ENCODE data around the gene ARHGAP6.
A peak's percentile ranks its signal among the peaks of the same experiment; 100 is the strongest.

The ARHGAP6 gene

DNA sequence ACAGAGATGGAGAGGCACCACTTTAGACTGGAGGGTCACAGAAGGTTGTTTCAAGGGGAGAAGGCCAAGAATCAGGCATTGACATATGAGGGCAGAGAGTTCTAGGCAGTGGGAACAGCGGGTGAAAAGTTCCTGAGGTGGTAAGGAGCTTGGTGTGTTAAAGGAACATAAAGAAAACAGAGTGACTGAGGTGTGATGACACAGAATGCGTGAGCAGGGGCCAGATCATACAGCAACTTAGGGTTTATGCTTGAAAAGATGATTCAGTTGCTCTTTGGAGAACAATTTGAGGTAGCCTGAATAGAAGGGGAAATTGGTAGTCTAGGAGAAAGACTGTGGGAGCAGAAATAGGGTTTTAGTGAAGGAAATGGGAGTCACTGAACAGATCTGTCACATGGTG, 193.3 kb downstream of the ARHGAP6 start:
- no peak for TF ChIP-seq ZFP3 (CRISPR knock-in tag; IDR thresholded peaks at IDR 0.05)
- no peak for TF ChIP-seq ZC3H10 (CRISPR knock-in tag; IDR thresholded peaks at IDR 0.05)
- TF ChIP-seq, protein P1, sequence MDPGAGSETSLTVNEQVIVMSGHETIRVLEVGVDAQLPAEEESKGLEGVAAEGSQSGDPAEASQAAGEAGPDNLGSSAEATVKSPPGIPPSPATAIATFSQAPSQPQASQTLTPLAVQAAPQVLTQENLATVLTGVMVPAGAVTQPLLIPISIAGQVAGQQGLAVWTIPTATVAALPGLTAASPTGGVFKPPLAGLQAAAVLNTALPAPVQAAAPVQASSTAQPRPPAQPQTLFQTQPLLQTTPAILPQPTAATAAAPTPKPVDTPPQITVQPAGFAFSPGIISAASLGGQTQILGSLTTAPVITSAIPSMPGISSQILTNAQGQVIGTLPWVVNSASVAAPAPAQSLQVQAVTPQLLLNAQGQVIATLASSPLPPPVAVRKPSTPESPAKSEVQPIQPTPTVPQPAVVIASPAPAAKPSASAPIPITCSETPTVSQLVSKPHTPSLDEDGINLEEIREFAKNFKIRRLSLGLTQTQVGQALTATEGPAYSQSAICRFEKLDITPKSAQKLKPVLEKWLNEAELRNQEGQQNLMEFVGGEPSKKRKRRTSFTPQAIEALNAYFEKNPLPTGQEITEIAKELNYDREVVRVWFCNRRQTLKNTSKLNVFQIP (CRISPR knock-in tag; IDR thresholded peaks at IDR 0.05; ENCODE audit: borderline replicate concordance, low read depth), result no peak
- TF ChIP-seq BACH2 (CRISPR knock-in tag; IDR thresholded peaks at IDR 0.05; ENCODE audit: borderline replicate concordance), result no peak
- TF ChIP-seq, protein P2, sequence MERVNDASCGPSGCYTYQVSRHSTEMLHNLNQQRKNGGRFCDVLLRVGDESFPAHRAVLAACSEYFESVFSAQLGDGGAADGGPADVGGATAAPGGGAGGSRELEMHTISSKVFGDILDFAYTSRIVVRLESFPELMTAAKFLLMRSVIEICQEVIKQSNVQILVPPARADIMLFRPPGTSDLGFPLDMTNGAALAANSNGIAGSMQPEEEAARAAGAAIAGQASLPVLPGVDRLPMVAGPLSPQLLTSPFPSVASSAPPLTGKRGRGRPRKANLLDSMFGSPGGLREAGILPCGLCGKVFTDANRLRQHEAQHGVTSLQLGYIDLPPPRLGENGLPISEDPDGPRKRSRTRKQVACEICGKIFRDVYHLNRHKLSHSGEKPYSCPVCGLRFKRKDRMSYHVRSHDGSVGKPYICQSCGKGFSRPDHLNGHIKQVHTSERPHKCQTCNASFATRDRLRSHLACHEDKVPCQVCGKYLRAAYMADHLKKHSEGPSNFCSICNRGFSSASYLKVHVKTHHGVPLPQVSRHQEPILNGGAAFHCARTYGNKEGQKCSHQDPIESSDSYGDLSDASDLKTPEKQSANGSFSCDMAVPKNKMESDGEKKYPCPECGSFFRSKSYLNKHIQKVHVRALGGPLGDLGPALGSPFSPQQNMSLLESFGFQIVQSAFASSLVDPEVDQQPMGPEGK (CRISPR knock-in tag; IDR thresholded peaks at IDR 0.05; ENCODE audit: borderline replicate concordance), result no peak
- TF ChIP-seq ZNF70 (CRISPR knock-in tag; IDR thresholded peaks at IDR 0.05), result no peak
- no peak for TF ChIP-seq ZNF8 (CRISPR knock-in tag; IDR thresholded peaks at IDR 0.05)
- TF ChIP-seq OSR1 (CRISPR knock-in tag; IDR thresholded peaks at IDR 0.05), result no peak
- TF ChIP-seq, protein P3, sequence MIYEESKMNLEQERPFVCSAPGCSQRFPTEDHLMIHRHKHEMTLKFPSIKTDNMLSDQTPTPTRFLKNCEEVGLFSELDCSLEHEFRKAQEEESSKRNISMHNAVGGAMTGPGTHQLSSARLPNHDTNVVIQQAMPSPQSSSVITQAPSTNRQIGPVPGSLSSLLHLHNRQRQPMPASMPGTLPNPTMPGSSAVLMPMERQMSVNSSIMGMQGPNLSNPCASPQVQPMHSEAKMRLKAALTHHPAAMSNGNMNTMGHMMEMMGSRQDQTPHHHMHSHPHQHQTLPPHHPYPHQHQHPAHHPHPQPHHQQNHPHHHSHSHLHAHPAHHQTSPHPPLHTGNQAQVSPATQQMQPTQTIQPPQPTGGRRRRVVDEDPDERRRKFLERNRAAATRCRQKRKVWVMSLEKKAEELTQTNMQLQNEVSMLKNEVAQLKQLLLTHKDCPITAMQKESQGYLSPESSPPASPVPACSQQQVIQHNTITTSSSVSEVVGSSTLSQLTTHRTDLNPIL (CRISPR knock-in tag; IDR thresholded peaks at IDR 0.05; ENCODE audit: low read depth), result no peak
- no peak for ATAC-seq

DNA sequence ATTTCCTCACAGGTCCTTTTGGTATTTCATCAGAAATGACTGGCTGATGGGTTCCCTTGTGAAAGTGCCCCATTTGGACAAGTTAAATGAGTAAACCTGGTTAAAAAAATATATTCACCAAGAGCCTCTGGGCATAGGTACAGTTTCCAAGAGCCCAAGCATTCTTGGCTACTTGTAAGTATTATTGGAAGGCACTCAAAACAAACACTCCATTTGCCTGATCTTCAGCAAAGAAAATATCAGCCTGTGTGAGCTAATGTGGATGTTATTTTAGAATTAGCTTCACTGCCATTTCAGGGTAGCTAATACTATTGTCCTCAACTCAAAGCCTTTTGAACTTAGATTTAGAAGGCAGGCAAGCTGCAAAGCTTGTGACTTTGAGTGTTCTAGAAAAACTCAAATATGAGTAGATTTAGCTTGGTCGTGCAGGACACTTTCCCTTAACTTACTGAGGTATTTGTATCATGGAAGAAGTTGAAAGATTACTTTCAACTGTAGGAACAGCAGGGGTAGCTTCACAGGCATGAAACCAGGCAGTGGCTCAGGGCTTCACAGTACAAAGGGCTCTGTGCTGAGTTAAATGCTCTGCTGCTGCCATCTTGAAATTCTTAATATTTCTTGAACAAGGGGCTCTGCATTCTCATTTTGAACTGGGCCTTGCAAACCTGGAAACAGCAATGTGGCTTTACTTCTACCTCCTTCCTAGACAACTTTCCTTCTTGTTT, 195.3 kb downstream of the ARHGAP6 start:
- peak; percentile 77 for ATAC-seq
- peak; percentile 54 for TF ChIP-seq ISL1 (CRISPR knock-in tag; IDR thresholded peaks at IDR 0.05)
- TF ChIP-seq ZNF8 (CRISPR knock-in tag; IDR thresholded peaks at IDR 0.05), result no peak

DNA sequence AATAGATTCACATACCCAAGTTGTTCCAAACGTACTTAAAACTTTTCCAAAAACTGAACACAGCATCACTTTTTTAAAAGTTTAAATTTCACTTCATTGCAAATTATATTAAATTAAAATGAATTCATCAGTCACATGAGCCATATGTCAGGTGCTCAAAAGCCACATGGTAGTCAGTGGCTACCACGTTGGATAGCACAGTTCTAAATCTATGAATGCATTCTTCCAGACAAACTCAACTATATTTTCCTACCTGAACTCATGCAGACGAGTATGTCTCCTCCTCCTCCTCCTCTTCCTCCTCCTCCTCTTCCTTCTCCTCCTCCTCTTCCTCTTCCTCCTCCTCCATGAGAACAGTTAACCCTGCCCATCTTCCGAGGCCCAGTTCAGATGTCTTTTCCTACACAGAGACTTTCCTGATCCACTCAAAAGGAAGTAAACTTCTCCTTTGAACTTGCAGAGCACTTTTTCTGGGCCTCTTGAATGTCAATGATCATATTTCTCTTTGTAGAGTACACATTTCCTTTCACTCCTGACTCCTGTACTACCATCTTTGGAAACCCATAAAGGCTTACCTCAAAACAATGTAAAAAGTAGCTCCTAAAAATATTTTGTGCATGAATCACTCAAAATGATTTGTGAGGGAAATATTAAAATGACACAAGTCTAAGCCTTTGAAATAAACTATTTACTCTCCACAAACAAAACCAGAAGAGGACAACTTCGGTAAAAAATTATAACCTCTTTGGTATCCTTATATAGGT, 199.9 kb downstream of the ARHGAP6 start:
- ATAC-seq, result no peak
- no peak for TF ChIP-seq RARB (CRISPR knock-in tag; IDR thresholded peaks at IDR 0.05)
- no peak for TF ChIP-seq GLIS3 (CRISPR knock-in tag; IDR thresholded peaks at IDR 0.05)
- TF ChIP-seq TCF4 (CRISPR knock-in tag; IDR thresholded peaks at IDR 0.05; ENCODE audit: borderline replicate concordance), result no peak
- no peak for TF ChIP-seq ZNF565 (CRISPR knock-in tag; conservative IDR thresholded peaks at IDR 0.05; ENCODE audit: low read depth)
- TF ChIP-seq TOX (CRISPR knock-in tag; IDR thresholded peaks at IDR 0.05; ENCODE audit: borderline replicate concordance), result no peak

DNA sequence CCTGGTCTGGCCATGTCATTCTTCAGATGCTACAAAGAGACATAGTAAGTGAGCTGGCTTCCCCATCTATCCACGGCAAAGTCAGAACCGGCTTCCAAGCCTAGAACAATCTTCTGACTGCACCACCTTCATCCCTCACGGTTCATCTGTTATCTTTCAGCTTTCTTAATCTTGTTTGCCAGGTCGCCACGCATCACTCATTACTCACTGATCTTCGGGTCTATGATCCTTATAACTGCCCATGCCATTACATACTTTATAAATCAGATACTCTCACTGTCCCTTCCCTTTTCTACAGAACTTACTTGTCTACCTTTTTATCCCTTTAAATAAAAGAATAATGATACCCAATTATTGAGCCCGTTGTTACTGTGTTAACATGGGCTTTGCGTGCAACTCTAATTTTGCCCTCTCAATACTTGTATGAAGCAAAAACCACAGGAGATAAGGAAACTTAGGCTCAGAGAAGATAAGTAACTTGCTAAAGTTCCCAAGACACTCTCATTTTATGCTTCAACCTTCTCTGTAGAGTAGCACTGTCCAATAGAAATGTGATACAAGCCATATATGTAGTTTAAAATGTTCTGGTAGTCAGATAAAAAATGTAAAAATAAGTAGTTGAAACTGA, 200.8 kb downstream of the ARHGAP6 start:
- no peak for TF ChIP-seq OSR1 (CRISPR knock-in tag; IDR thresholded peaks at IDR 0.05)
- no peak for TF ChIP-seq TOX (CRISPR knock-in tag; IDR thresholded peaks at IDR 0.05; ENCODE audit: borderline replicate concordance)
- TF ChIP-seq PPARA (CRISPR knock-in tag; IDR thresholded peaks at IDR 0.05; ENCODE audit: borderline replicate concordance), result no peak
- TF ChIP-seq, protein P4, sequence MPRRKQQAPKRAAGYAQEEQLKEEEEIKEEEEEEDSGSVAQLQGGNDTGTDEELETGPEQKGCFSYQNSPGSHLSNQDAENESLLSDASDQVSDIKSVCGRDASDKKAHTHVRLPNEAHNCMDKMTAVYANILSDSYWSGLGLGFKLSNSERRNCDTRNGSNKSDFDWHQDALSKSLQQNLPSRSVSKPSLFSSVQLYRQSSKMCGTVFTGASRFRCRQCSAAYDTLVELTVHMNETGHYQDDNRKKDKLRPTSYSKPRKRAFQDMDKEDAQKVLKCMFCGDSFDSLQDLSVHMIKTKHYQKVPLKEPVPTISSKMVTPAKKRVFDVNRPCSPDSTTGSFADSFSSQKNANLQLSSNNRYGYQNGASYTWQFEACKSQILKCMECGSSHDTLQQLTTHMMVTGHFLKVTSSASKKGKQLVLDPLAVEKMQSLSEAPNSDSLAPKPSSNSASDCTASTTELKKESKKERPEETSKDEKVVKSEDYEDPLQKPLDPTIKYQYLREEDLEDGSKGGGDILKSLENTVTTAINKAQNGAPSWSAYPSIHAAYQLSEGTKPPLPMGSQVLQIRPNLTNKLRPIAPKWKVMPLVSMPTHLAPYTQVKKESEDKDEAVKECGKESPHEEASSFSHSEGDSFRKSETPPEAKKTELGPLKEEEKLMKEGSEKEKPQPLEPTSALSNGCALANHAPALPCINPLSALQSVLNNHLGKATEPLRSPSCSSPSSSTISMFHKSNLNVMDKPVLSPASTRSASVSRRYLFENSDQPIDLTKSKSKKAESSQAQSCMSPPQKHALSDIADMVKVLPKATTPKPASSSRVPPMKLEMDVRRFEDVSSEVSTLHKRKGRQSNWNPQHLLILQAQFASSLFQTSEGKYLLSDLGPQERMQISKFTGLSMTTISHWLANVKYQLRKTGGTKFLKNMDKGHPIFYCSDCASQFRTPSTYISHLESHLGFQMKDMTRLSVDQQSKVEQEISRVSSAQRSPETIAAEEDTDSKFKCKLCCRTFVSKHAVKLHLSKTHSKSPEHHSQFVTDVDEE (CRISPR knock-in tag; IDR thresholded peaks at IDR 0.05), result no peak

More for the DNA sequence above, 200.8 kb downstream of the ARHGAP6 start:
- ATAC-seq, result no peak
